GM21619 (cell line): ENCODE results near the gene CFAP97D2.
"Not testable (repeated sequence)": the region's sequence is repeated elsewhere in the genome, so short reads cannot be mapped to it uniquely, and the experiment has no call there.

ENCODE experiments used
- ATAC-seq: cut with Tn5 transposase; IDR thresholded peaks from one replicate; pipeline ENCODE4 v1.9.1; 2021; ENCODE audit not compliant: unreplicated experiment

The CFAP97D2 gene

GRCh38 chr13:114179087-114179658 lies at the start of gene CFAP97D2:
TSS of gene CFAP97D2 (plus strand) at chr13:114179257. CDS start at chr13:114179331, 74 bp downstream.
- ATAC-seq, result no peak

- no peak for ATAC-seq
Measured at GRCh38 chr13:114129649-114130062, 49.4 kb upstream of the CFAP97D2 start.

- ATAC-seq, result no peak
Measured at GRCh38 chr13:114130131-114130836, 48.8 kb upstream of the CFAP97D2 start.

DNA sequence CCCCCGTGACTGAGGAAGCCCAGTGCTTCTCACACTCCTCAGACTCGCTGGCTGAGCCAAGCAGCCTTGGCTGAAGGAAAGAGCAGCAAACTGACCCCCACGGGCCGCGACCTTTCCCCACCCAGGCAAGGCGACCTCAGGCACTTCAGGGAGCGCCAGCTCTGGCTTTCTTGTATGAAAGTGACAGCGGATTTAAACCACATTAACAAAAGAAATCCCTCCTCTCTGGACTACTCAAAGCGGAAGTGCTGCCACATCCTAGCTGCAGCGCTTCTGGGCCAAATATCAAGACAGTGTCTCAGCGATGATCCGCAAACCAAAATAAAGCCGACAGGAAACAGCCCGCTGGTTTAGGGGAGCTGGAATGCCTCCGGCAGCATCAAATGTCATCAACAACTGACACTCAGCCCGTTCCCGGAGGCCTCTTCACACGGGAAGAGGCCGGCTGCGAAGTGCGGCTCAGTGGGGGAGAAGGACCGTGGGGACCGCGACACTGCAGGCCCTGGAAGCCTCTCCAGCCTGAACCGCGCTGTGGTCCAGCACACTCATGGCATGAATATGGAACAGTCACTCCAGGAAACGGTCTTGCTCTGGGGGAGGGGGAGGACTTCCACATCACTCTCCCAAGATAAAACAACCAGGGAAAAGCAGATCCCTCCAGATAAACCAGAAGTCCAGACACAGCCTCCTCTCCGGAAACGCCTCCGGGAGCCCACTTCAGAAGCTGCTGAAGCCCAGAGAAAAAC lies 48.0 kb upstream of the CFAP97D2 start:
- ATAC-seq, result peak; percentile 24

- ATAC-seq, result peak; percentile 2
Measured at GRCh38 chr13:114131583-114132418, 47.3 kb upstream of the CFAP97D2 start.

- ATAC-seq, result peak; percentile 46
Measured at GRCh38 chr13:114132419-114133121, 46.5 kb upstream of the CFAP97D2 start, which contains the start of gene RASA3. TSS of gene RASA3 (minus strand) at chr13:114132623. CDS start at chr13:114132489, 134 bp downstream.

DNA sequence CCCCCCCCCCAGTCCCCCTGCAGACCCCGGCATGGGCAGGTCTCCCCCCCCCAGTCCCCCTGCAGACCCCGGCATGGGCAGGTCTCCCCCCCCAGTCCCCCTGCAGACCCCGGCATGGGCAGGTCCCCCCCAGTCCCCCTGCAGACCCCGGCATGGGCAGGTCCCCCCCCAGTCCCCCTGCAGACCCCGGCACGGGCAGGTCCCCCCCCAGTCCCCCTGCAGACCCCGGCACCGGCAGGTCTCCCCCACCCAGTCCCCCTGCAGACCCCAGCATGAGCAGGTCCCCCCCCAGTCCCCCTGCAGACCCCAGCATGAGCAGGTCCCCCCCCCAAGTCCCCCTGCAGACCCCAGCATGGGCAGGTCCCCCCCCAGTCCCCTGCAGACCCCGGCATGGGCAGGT lies 45.9 kb upstream of the CFAP97D2 start:
- ATAC-seq, result not testable (repeated sequence)

DNA sequence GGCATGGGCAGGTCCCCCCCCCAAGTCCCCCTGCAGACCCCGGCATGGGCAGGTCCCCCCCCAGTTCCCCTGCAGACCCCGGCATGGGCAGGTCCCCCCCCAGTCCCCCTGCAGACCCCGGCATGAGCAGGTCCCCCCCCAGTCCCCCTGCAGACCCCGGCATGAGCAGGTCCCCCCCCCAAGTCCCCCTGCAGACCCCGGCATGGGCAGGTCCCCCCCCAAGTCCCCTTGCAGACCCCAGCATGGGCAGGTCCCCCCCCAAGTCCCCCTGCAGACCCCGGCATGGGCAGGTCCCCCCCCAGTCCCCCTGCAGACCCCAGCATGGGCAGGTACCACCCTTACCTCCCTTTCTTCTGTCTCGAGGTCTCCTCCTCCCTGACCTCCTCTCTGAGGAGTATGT lies 45.5 kb upstream of the CFAP97D2 start:
- not testable (repeated sequence) for ATAC-seq

DNA sequence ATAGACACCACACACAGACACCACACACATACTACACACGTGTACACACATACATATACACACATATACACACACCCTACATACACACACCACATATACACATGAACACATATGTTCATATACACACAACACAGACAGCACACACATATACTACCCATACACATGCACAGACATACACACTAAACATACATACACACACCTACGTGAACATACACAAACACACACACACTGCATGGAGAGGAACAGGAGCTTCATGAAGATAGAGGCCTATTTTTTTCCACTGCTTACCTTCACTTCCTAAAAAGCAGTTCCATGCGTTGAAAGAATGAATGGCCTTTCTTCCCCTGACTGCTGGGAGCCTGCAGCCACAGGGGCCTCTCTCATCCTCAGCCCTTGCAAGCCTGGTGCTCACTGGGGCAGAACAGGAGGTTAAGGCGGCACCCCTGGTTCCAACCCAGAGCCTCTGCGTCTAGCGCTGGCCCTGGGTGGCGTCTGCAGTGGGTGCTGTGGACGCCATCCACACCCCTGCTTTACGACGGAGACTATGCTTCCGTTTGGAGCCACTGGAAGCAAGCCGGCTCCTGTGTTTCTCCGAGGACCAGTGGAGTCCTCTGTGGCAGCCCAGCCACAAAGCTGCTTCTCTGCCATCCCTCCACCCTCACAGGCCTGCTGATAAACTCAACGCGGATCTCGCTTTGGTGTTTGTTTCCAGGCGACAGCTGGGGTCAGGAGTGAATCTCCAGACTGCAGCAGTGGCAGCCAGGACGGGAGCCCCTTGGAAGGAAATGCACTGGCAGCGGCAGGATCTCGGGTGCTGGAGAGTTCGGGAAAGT lies 44.7 kb upstream of the CFAP97D2 start:
- ATAC-seq, result no peak

DNA sequence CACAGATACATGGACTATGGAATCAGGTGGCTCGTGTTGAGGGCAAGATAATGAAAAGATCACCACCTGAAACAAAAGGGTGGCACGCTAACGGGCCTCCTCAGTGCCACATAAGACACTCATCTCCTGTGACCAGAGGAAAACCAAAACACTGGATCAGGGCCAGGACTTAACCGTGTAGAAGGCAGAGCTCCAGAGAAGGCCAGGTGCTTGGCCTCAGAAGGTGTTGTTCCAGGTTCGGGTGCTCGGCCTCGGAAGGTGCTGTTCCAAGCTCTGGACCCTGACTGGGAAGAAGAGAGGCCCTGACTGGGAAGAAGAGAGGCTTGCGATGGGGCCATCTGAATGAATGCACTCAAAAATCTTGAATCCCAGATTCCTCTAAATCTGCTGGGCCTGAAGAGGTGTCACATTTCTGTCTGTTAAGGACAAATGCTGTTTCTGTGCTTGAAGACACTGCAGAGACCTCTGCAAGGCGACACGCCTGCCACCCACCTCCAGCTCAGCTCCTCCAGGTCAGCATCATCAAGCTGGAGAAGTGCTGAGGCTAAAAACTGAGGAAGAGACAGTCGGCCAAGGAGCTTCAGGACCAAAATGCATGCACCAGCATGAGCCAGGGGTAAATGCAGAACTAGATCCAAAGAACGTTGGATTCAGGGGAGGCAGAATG lies 44.0 kb upstream of the CFAP97D2 start:
- no peak for ATAC-seq

GRCh38 chr13:114135731-114136171 lies 43.3 kb upstream of the CFAP97D2 start:
- no peak for ATAC-seq

GRCh38 chr13:114136576-114136975 lies 42.5 kb upstream of the CFAP97D2 start:
- ATAC-seq, result no peak

- ATAC-seq, result peak; percentile 29
Measured at GRCh38 chr13:114140131-114140905, 38.7 kb upstream of the CFAP97D2 start.

DNA sequence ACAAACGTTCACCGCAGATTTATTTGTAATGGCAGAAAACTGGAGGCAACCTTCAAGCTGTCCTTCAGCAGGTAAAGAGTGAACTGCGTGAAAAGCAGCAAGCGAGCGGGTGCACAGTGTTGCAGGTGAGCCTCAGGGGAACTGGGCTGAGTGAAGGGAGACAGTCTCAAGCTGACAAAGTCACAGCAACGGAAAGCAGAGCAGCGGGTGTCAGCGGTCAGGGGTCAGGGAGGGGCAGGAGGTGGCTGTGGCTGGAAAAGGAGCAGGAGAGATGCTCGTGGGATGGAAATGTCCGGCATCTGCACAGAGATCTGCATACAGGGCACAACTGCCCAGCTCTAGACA lies 38.2 kb upstream of the CFAP97D2 start:
- ATAC-seq, result peak; percentile 63

- no peak for ATAC-seq
Measured at GRCh38 chr13:114141261-114141996, 37.6 kb upstream of the CFAP97D2 start.

- no peak for ATAC-seq
Measured at GRCh38 chr13:114142137-114142550, 36.9 kb upstream of the CFAP97D2 start.

DNA sequence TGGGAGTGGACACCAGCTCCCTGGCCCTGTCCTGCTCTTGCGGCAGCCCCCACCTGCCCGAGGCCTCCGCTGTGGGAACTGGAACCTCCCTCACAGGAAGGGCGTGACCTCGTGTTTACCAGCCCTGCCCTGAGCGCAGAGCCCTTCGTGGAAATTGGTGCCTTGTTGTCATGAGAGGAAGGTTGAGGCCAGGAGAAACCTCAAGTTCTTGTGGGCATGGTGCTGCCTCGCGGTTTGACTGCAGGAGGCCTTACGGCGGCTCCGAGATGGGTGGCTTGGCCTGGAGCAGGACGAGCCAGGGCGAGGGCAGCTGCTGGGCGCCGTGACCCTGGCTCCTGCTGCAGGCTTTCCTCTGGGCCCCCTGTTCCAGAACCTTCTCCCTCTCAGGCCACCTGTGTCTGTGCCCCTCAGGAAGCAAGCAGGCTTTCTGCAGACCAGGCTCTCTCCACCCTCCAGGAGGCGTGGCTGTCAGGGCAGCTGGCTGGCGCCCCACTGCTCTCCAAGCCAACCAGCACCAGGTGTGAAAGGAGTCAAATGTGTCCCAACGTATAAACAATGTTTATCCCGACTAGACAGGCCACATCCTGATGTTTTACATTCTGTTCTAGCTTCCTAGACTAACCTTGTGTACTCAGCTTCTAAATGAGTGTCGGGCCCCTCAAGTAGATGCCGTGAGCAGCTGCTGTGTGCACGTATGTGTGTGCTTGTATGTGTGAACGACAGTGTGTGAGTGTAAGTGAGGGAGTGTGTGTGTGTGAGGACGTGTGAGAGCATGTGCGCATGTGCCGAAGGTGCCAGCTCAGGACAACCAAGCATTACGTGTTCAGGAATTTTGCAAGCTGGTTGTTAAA lies 36.2 kb upstream of the CFAP97D2 start:
- no peak for ATAC-seq
